GM21360 (cell line): ENCODE results near the gene EFNA1.
A peak's percentile ranks its signal among the peaks of the same experiment; 100 is the strongest.
"Not testable (repeated sequence)": the region's sequence is repeated elsewhere in the genome, so short reads cannot be mapped to it uniquely, and the experiment has no call there.

Source experiments
- ATAC-seq: cut with Tn5 transposase; IDR thresholded peaks from one replicate; pipeline ENCODE4 v1.9.1; 2021; ENCODE audit warnings: mild to moderate bottlenecking, moderate library complexity; ENCODE audit not compliant: unreplicated experiment

Gene EFNA1

DNA sequence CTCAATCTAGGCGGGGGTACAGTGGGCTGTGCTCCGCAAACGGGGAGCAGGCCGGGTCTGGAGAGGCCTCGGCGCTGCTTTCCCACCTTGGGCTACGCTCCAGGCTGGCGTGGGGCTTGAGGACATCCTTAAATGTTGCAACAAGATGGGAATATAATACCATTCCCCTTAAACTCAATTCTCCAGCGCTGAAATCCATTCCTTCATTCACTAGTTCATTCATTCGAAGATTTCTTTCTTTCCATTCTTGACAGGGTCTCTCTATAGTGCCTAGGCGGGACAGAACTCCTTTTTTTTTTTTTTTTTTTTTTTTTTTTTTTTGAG lies 12.9 kb downstream of the EFNA1 start:
- ATAC-seq, result no peak

DNA sequence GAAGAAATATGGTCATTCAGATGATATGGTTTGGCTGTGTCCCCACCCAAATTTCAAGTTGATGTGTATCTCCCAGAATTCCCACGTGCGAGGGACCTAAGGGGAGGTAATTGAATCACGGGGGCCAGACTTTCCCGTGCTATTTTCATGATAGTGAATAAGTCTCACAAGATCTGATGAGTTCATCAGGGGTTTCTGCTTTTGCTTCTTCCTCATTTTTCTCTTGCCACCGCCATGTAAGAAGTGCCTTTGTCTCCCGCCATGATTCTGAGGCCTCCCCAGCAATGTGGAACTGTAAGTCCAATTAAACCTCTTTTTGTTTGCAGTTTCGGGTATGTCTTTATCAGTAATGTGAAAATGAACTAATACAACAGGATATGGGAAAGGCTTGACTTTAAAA lies 14.1 kb downstream of the EFNA1 start:
- ATAC-seq, result no peak

DNA sequence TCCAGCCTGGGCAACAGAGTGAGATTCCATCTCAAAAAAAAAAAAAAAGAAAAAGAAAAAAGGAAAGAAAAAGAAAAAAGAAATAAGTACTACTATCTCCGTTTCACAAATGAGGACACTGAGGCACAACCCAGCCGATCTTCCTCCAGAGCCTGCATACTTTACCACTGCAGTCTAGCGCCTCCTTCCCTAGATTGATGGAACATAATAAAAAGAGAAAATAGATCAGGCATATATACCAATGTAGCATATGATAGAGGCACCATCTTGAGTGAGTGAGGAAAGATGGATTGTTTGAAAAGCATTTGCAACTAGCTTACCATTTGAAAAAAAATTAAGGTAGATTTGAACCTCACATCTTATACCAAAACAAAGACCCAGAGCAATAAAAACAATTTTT lies 17.8 kb downstream of the EFNA1 start:
- no peak for ATAC-seq

DNA sequence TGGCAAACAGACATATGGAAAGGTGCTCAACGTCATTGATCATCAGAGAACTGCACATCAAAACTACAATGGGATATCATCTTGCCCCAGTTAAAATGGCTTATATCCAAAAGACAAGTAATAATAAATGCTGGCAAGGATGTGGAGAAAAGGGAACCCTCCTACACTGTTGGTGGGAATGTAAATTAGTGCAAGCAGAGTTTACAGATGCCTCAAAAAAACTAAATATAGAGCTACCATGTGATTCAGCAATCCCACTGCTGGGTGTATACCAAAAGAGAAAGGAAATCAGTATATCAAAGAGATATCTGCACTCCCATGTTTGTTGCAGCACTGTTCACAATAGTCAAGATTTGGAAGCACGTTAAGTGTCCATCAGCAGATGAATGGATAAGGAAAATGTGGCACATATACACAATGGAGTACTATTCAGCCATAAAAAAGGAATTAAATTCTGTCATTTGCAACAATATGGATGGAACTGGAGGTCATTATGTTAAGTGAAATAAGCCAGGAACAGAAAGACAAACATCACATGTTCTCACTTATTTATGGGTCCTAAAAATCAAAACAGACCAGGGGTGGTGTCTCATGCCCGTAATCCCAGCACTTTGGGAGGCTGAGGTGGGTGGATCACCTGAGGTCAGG lies 28.4 kb downstream of the EFNA1 start:
- ATAC-seq, result not testable (repeated sequence)

DNA sequence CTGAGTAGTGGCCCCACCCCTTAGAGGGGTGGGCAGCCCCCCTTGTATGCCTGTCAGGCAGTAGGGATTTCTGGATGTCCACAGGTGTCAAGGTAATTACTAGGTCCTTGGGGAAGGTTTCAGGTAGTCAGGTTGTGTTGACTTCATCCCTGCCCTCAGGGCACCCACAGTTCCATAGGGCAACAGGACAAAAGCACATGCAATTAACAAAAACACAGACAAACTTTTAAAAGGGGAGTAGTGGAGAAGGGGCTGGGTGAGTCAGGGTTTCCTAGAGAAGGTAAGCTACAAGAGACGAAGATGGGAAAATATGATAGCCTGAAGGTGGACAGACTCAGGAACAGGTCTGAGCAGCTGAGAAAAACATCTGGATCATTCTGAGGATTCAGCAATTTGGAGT lies 31.3 kb downstream of the EFNA1 start:
- no peak for ATAC-seq

DNA sequence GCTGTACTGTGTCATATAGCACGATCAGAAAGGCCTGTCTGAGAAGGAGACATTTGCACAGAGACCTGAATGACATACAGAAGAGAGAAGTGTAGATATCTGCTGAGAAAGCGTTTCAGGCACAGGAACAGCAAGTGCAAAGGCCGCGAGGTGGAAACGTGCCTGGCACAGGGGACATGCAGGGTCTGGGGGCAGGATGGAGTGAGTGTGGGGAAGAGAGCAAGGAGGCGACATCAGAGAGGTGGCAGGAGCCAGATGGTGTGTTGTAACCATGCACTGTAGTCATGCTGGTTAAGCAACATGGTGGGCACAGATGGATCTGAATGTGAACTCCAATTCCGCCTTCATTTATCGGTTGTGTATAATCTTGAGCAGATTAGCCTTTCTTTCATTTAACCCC lies 32.5 kb downstream of the EFNA1 start:
- ATAC-seq, result no peak

DNA sequence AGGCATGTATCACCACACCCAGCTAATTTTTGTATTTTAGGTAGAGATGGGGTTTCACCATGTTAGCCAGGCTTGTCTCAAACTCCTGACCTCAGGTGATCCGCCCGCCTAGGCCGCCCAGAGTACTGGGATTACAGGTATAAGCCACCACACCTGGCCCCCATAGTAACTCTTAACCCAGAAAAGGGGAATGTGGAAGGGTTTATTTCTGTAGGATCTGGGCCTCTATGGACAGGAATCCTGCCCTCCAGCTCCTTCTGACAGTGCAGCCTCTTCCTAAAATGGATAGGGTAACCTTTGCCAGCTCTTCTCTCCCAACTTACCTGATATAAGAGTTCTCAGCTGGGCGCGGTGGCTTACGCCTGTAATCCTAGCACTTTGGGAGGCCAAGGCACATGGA lies 35.0 kb downstream of the EFNA1 start:
- not testable (repeated sequence) for ATAC-seq

DNA sequence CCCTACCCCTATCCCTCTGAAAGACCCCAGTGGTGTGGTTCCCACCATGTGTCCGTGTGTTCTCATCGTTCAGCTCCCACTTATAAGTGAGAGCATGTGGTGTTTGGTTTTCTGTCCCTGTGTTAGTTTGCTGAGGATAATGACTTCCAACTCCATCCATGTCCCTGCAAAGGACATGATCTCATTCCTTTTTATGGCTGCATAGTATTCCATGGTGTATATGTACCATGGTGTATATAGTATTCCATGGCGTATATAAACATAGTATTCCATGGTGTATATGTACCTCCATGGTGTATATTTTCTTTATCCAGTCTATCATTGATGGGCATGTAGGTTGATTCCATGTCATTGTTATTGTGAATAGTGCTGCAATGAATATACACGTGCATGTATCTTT lies 36.1 kb downstream of the EFNA1 start:
- not testable (repeated sequence) for ATAC-seq

DNA sequence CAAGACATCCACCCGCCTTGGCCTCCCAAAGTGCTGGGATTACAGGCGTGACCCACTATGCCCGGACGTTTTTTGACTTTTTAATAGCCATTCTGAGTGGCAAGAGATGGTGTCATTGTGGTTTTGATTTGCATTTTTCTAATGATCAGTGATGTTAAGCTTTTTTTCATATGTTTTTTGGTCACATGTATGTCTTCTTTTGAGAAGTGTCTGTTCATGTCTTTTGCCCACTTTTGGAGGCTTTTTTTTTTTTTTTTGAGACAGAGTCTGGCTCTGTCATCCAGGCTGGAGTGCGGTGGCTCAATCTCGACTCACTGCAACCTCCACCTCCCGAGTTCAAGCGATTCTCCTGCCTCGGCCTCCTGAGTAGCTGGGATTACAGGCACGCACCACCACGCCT lies 36.9 kb downstream of the EFNA1 start:
- ATAC-seq, result not testable (repeated sequence)

DNA sequence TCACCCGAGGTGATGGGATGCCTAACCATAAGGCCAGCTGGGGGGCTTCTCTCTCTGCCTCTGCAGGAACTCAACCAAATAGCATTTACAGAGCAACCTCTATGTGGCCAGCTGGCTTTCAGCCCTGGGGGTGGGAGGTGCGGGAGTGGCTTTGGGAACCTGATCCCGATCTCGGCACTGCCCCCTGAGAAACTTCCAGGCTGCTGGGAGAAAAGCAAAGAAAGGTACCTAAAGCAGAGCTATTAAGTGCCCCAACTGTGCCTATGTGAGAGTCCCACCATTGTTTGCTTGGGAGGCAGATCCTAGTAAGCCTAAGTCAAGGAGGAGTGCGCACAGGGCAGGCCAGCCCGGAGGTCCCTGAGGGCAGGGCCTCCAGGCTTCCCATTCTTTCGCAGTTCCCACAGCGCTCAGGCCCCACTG lies 38.4 kb downstream of the EFNA1 start:
- no peak for ATAC-seq

DNA sequence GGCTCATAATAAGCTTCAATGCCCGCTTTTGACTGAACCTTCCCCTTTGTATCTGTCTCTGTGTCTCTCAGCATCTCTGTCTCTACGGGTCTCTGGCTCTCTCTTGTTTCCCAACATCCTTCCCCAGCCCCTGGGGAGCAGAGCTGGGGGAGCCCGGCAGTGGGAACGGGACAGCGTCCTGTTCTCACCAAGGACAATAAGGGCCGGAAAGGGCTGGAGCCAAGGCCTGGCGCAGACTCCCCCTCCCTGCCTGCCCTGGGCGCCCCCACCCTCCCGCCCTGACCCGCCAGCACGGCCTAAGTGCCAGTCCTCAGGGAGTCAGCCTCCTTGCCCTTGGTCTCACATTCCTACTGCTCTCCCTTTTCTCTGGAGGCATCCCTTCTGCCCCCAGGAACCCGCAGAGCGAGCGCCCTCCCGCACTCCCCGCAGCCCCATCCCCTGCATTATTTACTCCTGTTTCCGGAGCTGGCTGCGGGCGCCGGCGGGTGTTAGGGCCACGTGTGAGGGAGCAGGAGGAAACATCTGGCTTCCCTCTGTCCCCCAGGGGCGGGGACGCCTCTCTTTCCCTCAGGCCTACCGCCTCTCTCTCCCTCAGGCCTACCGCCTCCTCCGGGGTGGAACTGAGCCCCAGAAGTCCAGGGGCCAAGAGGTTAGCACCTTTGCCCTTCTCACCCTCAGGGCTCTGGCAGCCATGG lies 38.9 kb downstream of the EFNA1 start:
- ATAC-seq, result no peak

DNA sequence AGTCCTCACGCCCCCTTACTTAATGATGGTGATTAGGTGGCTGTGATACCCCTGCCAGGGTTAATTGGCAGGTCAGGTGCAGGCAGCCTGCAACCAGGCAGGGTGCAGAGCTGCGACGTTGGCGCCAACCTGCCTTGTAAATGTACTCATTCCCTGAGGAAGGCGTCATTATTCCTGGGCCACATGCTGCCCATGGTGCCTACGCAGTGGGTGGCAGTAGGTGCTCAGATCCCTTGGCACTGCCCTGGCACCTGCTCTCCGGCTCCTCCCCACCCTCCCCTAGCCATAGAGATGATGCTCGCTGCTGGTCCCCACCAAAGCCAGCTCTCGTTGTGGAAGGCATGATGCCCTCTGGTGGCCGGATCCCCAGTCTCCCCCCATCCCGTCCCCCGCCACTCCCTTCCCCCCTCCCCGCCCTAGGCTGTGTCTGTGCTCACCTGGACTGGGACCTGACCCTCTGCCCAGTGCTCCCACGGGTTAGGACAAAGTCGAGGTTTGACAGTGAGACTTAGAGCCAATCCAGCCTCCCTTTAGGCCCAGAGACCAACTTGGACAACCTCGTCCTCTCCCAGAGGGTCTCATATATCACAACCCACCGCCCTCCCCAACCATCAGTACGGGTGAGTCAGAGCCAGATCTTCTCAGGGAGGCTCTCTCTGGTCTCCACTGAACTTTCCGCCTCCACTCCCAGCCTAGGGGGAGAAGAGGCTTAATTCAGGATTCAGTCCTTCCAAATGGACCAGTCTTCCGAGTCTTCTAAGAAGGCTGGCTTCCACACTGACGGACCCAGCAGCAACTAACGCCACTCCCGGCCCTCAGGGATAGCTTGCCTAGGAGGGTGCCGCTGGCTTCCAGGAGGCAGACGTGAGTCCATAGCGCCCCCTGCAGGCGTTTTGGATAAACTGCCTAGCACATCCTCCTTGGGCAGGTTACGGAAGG lies 39.8 kb downstream of the EFNA1 start:
- no peak for ATAC-seq

DNA sequence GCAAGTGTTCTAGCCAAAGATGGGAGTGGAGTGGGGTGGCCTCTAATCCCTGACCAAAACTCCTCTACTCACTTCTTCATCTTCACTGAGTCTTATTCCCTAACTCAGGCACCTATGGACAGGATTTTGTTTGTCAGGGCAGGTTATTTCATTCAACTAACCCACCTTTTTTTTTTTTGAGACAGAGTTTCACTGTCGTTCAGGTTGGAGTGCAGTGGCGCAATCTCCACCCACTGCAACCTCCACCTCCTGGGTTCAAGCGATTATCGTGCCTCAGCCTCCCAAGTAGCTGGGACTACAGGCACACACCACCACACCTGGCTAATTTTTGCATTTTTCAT lies 40.4 kb downstream of the EFNA1 start:
- ATAC-seq, result not testable (repeated sequence)

DNA sequence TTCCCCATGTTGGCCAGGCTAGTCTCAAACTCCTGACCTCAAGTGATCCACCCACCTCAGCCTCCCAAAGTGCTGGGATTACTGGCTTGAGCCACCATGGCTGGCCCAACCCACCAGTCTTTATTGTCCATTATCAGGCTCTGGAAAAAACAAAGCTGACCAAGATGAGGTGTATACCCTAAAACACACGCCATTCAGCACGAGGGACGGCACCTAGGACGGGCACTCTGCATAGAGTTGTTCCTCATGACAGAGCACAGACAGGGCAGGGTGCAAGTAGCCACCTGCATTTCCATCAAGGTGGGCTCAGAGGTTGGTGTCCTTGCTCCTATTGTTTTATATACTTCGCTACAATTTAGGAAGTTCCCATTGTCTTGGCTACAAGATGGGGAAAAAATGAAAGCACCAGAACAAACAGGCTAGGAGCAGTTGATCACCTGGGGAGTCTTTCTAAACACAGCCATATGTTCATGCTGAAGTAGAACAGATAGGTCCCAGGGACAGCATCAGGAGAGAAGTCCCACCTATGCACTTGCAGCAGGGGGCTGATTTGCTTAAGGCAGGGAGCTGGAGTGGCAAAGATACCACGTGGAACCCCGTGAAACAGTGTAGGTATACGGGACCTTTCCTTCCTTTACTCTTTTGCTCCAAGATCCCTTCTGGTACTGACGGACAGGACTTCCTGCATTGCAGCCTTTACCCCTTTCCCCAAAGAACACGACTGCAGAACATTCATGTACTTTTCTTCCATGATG lies 41.0 kb downstream of the EFNA1 start:
- no peak for ATAC-seq

DNA sequence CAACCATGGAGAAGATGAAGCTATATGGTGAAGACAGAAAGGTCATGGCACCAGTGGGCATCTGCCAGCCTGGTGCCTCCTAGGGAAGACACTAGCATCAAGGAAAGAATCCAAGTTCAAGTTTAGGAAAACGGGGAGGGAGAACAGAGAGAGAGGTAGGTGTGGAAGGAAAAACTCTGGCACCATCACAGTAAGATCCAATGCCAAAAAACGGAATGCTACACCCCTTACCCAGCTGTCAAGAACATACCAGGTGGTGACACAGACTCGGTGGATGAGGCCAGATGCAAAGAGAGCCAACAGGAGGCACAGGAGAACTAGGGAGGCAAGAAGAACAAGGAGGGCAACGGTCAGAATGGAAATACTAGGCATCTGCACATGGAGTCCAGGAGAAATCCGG lies 41.9 kb downstream of the EFNA1 start:
- no peak for ATAC-seq

DNA sequence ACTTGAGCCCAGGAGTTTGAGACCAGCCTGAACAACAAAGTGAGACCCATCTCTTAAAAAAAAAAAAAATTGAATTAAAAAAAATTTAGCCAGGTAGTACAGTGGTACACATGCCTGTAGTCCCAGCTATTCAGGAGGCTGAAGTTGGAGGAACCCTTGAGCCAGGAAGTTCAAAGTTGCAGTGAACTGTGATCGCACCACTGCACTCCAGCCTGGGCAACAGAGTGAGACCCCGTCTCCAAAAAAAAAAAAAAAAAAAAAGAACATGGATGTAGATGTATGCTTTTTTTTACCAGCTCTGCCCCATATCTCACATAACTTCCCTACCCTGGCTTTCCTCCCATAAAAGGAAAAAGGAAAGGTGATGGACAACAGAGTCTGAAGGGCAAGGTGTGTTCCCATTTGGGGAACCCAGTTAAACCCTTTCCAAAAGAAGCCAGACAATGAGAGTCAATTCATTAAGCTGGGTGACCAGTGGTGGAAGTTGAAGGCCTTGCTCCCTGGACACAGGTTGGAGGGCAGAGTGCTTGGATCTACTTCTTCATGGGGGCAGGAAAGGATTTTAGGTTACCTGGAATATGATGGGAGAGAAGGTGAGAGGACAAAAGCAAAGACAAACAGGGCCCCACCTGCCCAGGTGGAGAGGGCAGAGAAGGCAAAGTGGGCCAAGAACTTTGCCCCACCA lies 42.6 kb downstream of the EFNA1 start:
- ATAC-seq, result no peak

DNA sequence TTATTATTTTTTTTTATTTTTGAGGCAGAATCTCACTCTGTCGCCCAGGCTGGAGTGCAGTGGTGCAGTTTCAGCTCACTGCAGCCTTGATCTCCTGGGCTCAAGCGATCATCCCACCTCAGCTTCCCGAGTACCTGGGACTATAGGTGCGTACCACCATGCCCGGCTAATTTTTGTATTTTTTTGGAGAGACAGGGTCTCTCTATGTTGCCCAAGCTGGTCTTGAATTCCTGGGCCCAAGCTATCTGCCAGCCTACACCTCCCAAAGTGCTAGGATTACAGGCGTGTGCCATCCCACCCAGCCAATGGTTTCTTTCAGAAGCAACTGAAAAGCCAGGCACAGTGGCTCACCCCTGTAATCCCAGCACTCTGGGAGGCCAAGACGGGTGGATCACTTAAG lies 43.1 kb downstream of the EFNA1 start:
- ATAC-seq, result no peak

DNA sequence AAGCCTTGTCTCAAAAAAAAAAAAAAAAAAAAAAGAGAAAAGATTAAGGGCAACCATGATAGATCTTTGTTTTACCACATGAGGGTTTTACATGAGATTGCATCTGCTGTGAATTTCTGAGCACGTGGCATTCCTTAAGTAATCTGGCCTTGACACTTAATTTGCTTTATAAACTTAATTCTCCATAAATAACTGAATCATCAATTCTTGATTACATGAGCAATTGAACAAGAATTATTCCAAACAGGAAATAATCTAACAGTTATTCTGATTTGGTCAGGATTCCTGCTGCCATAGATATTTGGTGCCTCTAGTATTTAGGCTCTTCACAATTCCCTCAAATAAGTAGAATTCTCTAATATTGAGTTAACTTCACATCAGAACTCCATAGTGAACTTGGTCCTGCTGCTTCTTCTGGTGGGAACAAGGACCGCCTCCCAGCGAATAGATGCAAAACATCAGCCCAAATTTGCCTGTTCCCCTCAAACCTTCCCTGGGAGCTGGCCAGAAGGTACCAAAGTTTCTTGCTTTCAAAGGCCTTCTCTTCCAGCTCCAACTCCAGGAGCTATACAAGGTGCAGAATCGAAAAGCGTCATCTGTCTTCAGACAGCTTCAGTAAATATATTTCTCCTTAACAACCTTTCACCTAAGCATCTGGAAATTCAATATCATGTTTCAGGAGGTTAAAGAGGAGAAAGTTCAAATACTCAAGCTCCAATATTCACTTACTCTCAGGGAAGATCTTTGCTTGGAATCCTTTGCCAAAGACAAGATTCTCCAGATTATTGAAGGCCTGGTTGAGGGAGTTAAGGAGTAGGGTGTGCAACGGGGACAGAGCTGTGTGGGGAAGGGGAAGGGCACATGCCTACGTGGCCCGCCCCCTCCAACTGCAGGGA lies 44.4 kb downstream of the EFNA1 start:
- ATAC-seq, result no peak

DNA sequence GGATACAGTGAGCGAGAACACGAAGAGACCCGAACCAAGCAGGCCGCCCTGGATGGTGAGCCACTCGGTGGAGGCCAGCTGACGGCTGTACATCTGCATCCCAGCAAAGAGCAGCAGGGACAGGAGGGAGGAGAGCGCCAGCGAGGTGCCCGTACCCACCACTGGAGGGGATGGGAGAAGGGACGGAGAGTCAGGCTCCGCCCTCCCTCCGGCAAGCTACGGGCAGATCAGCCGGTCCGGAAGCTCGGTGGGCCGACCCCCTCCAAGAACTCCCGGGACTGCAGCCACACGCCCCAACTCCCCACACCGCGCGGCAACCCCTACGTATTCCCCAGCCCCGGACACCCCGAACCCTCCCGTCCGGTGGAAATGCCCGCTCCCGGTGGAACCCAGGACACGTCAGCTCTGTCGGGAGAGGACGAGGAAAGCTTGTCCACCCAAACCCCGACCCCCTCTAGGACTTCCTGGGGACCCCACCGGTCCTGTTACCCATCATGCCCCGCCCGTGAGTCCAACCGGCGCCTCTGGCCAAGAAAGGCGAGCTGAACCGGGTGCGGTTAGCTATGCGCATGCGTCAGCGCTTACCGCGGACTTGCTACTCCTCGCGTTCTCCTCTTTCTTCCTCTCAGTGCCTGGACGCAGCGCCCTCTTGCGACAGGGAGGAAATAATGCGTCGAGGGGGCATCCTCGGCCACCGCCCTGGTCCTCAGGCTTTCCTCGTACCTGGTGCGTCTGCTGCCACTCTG lies 45.2 kb downstream of the EFNA1 start, which contains the start of gene KRTCAP2:
Gene KRTCAP2 (minus strand): TSS at position 573 of the 746 bp plus-strand sequence. CDS start 80 bp downstream, at position 493.
- ATAC-seq, result peak; percentile 59
